CD4-positive, alpha-beta T cell (primary cell): Measurements from ENCODE around the gene PAWR. TPM values are rescaled to one million over a fixed set of nuclear protein-coding genes. Genes with fewer than 3 reads are reported as not detected.

Experiments used
- ATAC-seq: fragments of 200-7000 bp; cut with Tn5 transposase; one replicate; pipeline ENCODE4 v1.10.0; 2022; ENCODE audit warnings: mild to moderate bottlenecking; ENCODE audit not compliant: poor library complexity
- CTCF ChIA-PET: fragments of 350-600 bp; sonication (Branson Sonifier 250); formaldehyde crosslinking; loops from one replicate; lab custom pipeline; 2021; ENCODE audit warnings: antibody characterized with exemption, inconsistent platforms; lab: Charles Lee
- POLR2A ChIA-PET: fragments of 350-600 bp; sonication (Branson Sonifier 250); formaldehyde crosslinking; loops from one replicate; lab custom pipeline; 2021; ENCODE audit warnings: antibody characterized with exemption, inconsistent platforms; lab: Charles Lee
- DNase-seq, 14 experiments: peaks; one replicate each; pipeline ENCODE4 v3.0.0-alpha.2; 2013 to 2020; ENCODE audit warnings: mixed read lengths in 2 of 14
- H3K27ac ChIP-seq, 2 donors: one replicate each; pipeline versions ENCODE4 v1.5.1 to v1.7.0; 2013; ENCODE audit warnings: low read length in 2 of 2, low read depth in 1 of 2, mild to moderate bottlenecking in 1 of 2
- H3K27me3 ChIP-seq, 2 experiments: 1 replicate in 1 of 2; 2 replicates in 1 of 2; pipeline versions ENCODE4 v1.6.1 to v1.7.0; 2013; ENCODE audit warnings: low read length in 2 of 2, control low read depth in 1 of 2, mild to moderate bottlenecking in 1 of 2, moderate library complexity in 1 of 2; ENCODE audit not compliant: insufficient read depth in 2 of 2, control insufficient read depth in 1 of 2
- H3K36me3 ChIP-seq: one replicate; pipeline ENCODE4 v1.6.1; 2013; ENCODE audit warnings: low read length, control low read depth; ENCODE audit not compliant: insufficient read depth
- H3K4me1 ChIP-seq: one replicate; pipeline ENCODE4 v1.6.1; 2013; ENCODE audit warnings: low read length, control low read depth; ENCODE audit not compliant: insufficient read depth
- H3K4me3 ChIP-seq: one replicate; pipeline ENCODE4 v1.5.1; 2013; ENCODE audit warnings: mild to moderate bottlenecking, low read length, moderate library complexity
- H3K9me3 ChIP-seq, 2 experiments: 1 replicate in 1 of 2; 2 replicates in 1 of 2; pipeline versions ENCODE4 v1.6.1 to v1.7.0; 2013; ENCODE audit warnings: low read length in 2 of 2, mild to moderate bottlenecking in 2 of 2, control low read depth in 1 of 2, moderate library complexity in 1 of 2; ENCODE audit not compliant: control insufficient read depth in 1 of 2, insufficient read depth in 1 of 2
- H3K27ac Mint-ChIP-seq: one replicate; pipeline ENCODE4 v1.8.0; 2020; ENCODE audit warnings: mixed read lengths
- H3K27me3 Mint-ChIP-seq: one replicate; pipeline ENCODE4 v1.8.0; 2021; ENCODE audit warnings: mixed read lengths
- H3K36me3 Mint-ChIP-seq: one replicate; pipeline ENCODE4 v1.8.0; 2021; ENCODE audit warnings: low read depth, mixed read lengths
- H3K4me1 Mint-ChIP-seq: one replicate; pipeline ENCODE4 v1.8.0; 2021; ENCODE audit warnings: low read depth, mixed read lengths
- H3K4me3 Mint-ChIP-seq: one replicate; pipeline ENCODE4 v1.8.0; 2020; ENCODE audit warnings: mild to moderate bottlenecking, mixed read lengths
- H3K9me3 Mint-ChIP-seq: one replicate; pipeline ENCODE4 v1.8.0; 2020; ENCODE audit warnings: mixed read lengths
- intact Hi-C, 2 experiments: fragments of 100-400 bp; cut with DNase I in 1 of 2; cut with micrococcal nuclease in 1 of 2; formaldehyde crosslinking; loops; one replicate each; pipeline versions ENCODE4 v1.15.1 to v1.9.0; 2023 to 2025; cut with DNase I, micrococcal nuclease
- total RNA-seq, 174 experiments: library from RNA in 2 of 174; stranded (reverse) in 2 of 174; gene quantifications; one replicate each; pipeline ENCODE4 v1.2.3 and lab custom pipeline; 2021 to 2026
- TF ChIP-seq, protein P1 (sequence below): fragments of 200-600 bp; IDR thresholded peaks from one replicate; pipeline ENCODE4 v1.8.0; 2022; ENCODE audit warnings: antibody characterized with exemption, mild to moderate bottlenecking

Gene PAWR
- total RNA-seq, 2 experiments from 2014 or later: 1.6 to 3.2 TPM

DNA sequence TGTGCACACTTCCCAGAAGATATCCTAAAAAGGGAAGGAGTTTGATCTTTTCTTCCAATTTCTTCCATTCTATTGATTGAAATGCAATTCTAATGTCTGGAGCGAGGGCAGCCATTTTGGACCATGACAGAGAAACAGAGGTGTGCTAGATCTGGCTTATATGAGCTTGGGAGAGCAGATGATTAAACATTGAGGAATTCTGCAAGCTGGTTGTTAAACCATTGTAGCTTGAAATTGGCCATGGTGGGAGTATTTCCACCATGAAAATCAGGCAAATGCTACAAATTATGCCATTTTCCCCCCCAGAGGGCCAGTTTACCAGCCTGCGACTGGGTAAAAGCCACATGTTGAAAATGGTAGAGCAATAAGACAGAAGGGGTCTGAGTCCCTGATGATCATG, 155.0 kb downstream of the PAWR start:
- intact Hi-C loops: no loop called here
- no peaks in the 10 kb centered on the region for H3K36me3 Mint-ChIP-seq
- H3K27ac Mint-ChIP-seq: no peak overlapping the region
- TF ChIP-seq, protein P1, sequence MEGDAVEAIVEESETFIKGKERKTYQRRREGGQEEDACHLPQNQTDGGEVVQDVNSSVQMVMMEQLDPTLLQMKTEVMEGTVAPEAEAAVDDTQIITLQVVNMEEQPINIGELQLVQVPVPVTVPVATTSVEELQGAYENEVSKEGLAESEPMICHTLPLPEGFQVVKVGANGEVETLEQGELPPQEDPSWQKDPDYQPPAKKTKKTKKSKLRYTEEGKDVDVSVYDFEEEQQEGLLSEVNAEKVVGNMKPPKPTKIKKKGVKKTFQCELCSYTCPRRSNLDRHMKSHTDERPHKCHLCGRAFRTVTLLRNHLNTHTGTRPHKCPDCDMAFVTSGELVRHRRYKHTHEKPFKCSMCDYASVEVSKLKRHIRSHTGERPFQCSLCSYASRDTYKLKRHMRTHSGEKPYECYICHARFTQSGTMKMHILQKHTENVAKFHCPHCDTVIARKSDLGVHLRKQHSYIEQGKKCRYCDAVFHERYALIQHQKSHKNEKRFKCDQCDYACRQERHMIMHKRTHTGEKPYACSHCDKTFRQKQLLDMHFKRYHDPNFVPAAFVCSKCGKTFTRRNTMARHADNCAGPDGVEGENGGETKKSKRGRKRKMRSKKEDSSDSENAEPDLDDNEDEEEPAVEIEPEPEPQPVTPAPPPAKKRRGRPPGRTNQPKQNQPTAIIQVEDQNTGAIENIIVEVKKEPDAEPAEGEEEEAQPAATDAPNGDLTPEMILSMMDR: no peak
- Histone ChIP-seq H3K36me3 (no peaks in the 10 kb centered on the region), H3K27ac (no peak overlapping the region), H3K4me3 (no peak overlapping the region), H3K27me3 (no peaks in the 10 kb centered on the region), H3K4me1 (no peaks in the 10 kb centered on the region), H3K9me3 (peaks cover 0 to 3% of the 10 kb centered on the region in 2 experiments)
- DNase-seq: no peak
- H3K4me3 Mint-ChIP-seq: no peak overlapping the region
- H3K27me3 Mint-ChIP-seq: no peaks in the 10 kb centered on the region
- no peak for ATAC-seq
- ChIA-PET CTCF (no interaction called here), POLR2A (no interaction called here)
- no peaks in the 10 kb centered on the region for H3K9me3 Mint-ChIP-seq
- no peaks in the 10 kb centered on the region for H3K4me1 Mint-ChIP-seq

Other genes with a start within 250 kb of the PAWR start
- 10 to 100 TPM; 65.6 to 76.4 TPM for gene PPP1R12A, start 244.1 kb upstream of the PAWR start, total RNA-seq